Middle frontal gyrus (tissue), 1 donor: ENCODE measurements around the gene UPP1.
"Not testable (repeated sequence)": the region's sequence is repeated elsewhere in the genome, so short reads cannot be mapped to it uniquely, and the experiment has no call there.

Experiments used
- DNase-seq: peaks from one replicate; pipeline ENCODE4 v3.0.0-alpha.2; 2015; ENCODE audit warnings: low spot score; ENCODE audit errors: extremely low spot score

UPP1 gene

DNA sequence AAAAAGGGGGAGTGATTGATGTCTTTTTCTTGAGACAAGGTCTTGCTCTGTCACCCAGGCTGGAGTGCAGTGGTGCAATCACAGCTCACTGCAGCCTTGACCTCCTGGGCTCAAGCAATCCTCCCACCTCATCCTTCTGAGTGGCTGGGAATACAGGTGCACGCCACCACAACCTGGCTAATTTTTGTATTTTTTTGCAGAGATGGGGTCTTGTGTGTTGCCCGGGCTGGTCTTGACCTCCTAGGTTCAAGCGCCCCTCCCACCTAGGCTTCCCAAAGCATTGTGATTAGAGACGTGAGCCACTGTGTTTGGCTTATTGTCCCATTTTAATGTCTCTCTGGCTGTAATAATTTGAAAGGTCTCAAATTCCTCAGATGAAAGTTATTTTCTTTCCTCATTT, 21.8 kb downstream of the UPP1 start:
- DNase-seq: no peak

DNA sequence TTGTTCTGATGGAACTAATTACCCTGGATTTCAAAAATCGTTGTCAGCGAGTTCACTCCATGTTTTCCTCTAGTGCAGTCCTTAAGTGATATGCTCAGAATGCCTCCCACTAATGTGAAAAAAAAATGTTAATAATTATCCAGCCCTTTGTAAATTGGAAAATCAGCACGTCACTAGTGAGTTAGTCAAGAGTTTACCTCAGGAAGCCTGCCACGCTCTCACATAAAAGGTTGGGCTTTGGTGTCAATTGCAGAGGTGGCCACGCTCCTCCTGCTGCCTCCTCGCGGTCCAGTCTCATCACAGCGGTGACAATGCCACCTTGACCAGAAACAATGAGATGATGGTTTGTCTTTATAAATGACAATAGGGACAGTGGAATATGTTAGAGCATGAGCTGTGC, 22.5 kb downstream of the UPP1 start:
- DNase-seq: no peak

DNA sequence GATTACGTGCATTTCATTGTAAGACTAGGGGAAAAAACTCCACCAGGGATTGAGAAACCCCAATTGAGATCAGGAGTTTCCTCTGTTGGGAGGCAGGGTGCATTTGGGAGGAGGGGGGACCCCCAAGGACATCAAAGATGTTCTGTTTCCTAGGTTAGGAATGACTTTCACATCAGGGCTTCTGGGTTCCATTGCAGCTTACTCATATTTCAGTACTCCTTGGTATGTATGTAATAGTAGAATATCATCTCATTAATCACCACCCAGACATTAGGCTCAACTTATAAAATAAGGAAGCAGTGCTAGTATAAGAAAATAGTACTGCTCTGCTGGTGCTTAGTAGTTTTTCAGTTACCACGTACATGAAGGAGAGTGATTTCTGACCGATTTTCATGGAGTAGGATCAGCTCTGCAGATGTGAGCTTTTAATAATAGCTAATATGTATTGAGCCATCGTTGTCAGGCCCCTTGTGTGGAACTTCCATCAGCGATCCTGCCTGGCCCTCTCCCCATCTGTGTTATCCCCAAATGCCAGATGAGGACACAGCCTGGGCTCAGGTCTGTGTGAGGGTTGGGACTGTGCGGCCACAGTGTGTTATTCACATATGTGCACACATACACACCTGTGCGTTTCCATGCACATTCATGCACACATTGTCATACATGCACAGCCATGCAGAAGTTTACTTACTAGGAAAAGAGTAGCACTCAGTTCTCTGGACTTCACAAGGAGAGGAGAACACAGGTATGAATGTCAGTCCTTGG, 23.5 kb downstream of the UPP1 start:
- no peak for DNase-seq

- DNase-seq: no peak
Observed at GRCh38 chr7:48113275-48113674, 24.2 kb downstream of the UPP1 start.

- DNase-seq: no peak
Observed at GRCh38 chr7:48114115-48114514, 25.1 kb downstream of the UPP1 start.

DNA sequence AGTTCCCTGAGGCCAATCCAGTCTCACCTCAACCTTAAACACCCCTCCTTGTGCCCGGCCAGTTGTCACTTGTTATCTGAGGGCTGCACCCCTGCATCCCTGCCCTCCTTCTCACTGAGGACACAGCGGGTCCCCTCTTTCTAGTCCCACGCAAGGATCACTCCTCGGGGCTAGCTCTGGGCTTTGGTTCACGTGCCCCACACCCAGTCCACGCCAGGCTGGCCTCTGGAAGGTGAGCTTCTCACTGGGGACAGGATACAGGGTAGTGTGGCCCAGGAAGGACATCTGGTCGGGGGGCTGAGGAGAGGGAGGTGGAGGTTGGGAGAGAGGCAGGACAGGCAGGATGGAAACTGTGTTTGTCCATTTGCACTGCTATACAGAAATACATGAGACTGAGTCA, 25.5 kb downstream of the UPP1 start:
- no peak for DNase-seq

GRCh38 chr7:48116043-48116442, 27.0 kb downstream of the UPP1 start:
- no peak for DNase-seq

DNA sequence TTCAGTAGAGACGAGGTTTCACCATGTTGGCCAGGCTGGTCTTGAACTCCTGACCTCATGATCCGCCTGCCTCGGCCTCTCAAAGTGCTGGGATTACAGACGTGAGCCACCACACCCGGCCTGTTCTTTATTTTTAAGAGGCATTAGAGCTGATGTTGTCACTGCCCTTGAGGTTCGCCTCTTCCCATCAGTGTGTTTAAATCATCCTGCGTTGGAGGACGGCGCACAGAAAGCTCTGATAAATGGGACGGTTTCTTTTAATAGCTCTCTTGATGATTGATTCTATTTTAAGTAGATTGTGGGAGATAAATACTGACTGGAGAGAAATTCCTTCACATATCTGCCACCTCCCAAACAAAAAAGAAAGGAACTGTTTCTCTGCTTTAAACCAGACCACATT, 29.0 kb downstream of the UPP1 start:
- DNase-seq: no peak

DNA sequence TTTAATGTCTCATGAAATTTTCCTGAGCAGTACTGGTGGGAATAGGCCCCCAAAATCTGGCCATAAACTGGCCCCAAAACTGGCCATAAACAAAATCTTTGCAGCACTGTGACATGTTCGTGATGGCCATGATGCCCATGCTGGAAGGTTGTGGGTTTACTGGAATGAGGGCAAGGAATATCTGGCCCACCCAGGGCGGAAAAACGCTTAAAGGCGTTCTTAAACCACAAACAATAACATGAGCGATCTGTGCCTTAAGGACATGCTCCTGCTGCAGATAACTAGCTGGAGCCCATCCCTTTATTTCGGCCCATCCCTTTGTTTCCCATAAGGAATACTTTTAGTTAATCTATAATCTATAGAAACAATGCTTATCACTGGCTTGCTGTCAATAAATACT, 31.5 kb downstream of the UPP1 start:
- DNase-seq: not testable (repeated sequence)

- DNase-seq: no peak
Observed at GRCh38 chr7:48126037-48126436, 37.0 kb downstream of the UPP1 start.

DNA sequence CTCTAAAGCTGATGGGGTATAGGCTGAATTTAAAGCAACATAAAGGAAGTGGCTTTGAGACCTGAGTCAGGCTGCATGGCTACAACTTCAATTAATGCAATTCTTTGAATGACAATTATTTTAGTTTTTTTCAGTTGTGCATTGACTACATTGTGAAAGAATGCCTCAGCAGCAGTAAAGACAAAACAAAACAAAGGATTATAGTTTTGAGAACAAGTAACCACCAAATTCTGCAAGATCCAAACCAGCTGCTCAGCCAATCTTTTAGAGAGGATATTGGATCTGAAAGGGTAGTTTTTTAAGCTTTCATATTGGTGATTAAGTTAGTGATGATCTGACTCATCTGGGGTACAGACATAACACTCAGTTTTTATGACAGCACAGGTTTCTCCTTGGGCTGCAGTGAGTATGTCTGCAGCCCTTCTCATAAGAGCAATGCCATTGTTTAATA, 41.6 kb downstream of the UPP1 start:
- no peak for DNase-seq

DNA sequence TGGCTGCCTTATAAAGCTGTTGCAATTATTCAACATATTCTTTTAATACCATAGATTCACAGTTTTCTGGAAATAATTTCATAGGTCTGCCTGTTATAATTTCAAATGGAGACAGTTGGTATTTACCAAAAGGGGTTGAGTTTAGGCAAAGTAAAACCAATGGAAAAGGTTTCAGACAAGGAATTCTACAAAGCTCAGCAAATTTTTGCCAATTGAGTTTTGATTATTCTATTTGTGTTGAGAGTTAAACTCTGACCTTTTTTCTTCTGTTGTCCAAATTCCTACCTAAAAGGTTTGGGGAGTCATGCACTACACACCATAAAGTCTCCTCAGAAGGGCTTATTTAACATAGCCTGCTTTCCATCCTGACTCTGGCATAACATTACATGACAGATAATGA, 43.7 kb downstream of the UPP1 start:
- DNase-seq: no peak

DNA sequence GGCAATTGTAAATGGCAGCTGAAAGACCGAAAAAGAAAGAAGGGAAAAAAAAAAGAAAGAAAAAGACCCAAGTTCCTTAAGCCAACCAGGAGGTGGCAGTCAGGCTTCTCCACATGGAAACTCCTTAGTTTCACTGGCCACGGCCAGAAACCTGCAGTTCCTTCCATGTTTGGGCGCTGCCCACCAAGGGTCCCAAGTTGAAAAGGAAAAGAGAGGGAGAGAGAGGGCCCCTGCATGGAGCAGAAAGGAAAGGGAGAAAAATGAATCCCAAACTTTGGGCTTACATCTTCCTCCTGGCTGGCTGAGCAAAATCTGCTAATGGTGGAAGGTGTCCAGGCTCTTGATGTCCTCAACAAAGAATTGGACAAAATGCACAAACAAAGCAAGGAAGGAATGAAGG, 50.4 kb downstream of the UPP1 start:
- no peak for DNase-seq

- DNase-seq: no peak
Observed at GRCh38 chr7:48140001-48140681, 51.1 kb downstream of the UPP1 start.

DNA sequence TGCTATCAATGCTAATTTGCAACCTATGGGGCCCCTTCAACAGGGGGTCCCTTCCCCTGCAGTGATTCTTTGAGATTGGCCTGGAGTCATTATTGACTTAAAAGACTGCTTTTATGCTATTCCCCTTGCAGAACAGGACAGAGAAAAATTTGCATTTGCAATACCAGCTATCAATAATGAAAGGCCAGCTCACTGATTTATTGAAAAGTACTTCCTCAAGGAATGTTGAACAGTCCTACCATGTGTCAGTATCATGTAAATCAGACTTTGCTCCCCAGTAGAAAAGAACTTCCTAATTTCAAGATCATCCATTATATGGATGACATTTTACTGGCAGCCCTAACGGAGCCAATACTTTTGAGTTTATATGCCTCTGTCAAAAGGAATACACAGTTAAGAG, 52.5 kb downstream of the UPP1 start:
- no peak for DNase-seq

DNA sequence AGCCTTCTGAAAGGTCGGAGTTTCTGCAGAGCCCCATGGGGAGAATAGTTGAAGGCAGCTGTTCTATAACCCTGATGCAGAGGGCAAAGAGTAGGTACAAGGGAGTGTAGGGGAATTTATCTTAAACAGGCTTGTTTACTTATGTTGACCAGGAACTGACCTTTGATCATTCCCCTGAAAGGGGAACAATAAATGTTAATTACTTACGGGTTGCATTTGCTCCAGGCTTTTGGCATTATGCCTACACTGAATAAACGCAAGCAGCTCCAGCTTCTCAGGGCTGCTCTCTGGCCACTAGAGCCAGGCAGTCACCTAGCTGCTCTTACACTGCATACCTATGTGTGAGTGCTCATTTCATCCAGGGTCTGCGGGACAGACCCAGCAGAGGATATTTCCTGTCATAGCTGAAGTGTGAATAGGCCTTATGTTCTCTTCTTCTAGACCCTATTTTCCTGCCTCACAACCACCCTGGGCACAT, 55.3 kb downstream of the UPP1 start:
- DNase-seq: no peak

DNA sequence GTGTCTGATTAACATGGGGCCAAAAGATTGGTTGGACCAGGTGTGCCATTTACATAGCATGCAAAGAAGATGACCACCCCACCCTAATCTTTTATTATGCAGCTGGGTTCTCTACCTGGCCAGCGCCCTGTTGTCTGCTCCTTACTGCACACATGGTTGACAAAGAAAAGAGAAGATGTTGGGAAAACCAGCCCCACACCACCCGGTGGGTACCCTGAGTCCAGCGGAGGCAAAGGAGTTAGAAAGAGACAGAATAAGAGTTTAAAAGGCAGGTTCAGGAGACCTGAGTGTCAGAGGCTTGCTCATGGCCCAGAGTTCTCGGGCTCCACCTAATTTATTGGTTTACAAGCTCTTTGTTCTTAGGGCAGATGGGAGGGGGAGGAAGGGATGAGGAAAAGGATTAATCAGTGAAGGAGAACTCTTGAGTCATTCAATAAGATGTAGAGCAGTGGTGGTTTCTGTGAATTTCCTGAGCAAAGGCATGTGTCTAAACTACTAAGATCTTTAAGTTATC, 58.1 kb downstream of the UPP1 start:
- no peak for DNase-seq

DNA sequence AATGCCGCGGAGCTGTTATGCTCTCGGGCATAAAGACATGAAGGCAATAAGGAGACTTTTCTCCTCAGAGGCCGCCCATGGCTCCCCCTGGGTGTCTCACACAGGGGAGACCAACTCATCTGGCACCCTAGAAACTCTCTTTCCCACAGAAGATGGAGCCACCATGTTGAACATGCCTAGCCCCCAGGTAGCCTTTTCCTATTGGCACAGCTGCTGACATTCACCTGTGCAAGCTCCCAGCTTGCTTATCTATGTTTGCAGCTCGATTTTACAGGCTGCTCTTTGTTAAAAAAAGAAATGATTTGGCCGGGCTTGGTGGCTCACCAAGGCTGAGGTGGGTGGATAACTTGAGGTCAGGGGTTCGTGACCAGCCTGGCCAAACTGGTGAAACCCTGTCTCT, 58.6 kb downstream of the UPP1 start:
- DNase-seq: not testable (repeated sequence)

- no peak for DNase-seq
Observed at GRCh38 chr7:48148311-48148710, 59.2 kb downstream of the UPP1 start.

- no peak for DNase-seq
Observed at GRCh38 chr7:48149058-48149457, 60.0 kb downstream of the UPP1 start.

- DNase-seq: no peak
Observed at GRCh38 chr7:48150086-48150485, 61.0 kb downstream of the UPP1 start.

GRCh38 chr7:48154792-48155413, 65.8 kb downstream of the UPP1 start:
- no peak for DNase-seq
